ENCODE data around the gene ELAVL1. TPM values are rescaled to one million over a fixed set of nuclear protein-coding genes. Genes with fewer than 3 reads are reported as not detected.
A peak's percentile ranks its signal among the peaks of the same experiment; 100 is the strongest.

The ELAVL1 gene
- total and polyA plus RNA-seq, 9 of the 15 experiments (the other 6 are each of a cell fraction or from before 2014, with no cell fraction given) = 4.3 to 172 (median 69.2) TPM

DNA sequence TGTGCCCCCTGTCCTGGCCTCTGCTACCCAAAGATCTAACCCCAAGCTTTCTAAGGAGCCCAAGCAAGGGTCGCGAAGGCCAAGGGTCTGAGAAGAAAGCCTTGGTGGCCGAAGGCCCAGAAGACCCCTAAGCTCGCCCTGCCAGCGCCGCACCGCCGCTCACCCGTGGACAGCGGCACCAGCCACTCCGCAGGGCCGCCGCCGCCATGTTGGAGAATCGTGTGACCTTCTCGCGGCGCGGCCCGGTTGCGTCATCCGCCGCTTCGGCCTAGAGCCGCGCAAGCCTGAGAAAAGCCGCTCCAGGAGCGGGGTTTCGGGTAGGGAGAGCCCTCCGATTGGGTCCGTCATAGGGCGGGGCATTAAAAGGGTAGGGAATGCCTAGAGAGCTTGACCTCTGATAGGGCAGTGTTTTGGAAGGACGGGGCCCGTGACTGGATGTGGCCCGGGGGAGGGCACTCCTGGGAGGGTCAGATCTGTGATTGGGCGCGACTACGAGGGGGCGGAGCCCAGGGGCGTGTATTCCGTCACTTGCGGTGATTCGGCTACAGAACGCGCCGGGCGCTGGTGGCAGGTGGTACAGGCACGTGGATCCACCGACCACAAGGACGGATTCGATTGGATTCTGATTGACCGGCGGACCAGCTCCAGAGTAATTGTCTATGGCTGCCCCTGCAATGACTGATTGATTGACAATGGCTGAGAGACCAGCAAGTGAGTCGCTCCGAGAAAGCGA, 61.8 kb downstream of the ELAVL1 start, which contains the start of gene TIMM44 (continued):
- TF ChIP-seq SAP30 (IDR thresholded peaks at IDR 0.05; ENCODE audit: borderline replicate concordance, insufficient read depth, low read depth, low read length, poor library complexity, severe bottlenecking) (peak; percentile 97), MCM5 (IDR thresholded peaks at IDR 0.05; ENCODE audit: low read depth) (no peak), MAFF (IDR thresholded peaks at IDR 0.05; ENCODE audit: low read length) (no peak), NUFIP1 (IDR thresholded peaks at IDR 0.05; ENCODE audit: partially characterized antibody) (no peak), SMAD4 (CRISPR knock-in tag; conservative IDR thresholded peaks at IDR 0.05) (no peak; the same call in 1 of the 2 replicates), POLR3A (IDR thresholded peaks at IDR 0.05; ENCODE audit: borderline replicate concordance, extremely low read depth, insufficient read depth, insufficient read length) (no peak), RAD51 (IDR thresholded peaks at IDR 0.05; ENCODE audit: borderline replicate concordance, low read depth) (peak; percentile 69), ZNF778 (CRISPR knock-in tag; IDR thresholded peaks at IDR 0.05) (no peak), KAT7 (CRISPR knock-in tag; IDR thresholded peaks at IDR 0.05; ENCODE audit: borderline replicate concordance) (peak; percentile 44; the same call in 1 of the 2 replicates), GATA2 (CRISPR knock-in tag; IDR thresholded peaks at IDR 0.05) (no peak), PTRF (tag; IDR thresholded peaks at IDR 0.05) (no peak), ZZZ3 (IDR thresholded peaks at IDR 0.05) (no peak), STAG1 (CRISPR knock-in tag; IDR thresholded peaks at IDR 0.05; ENCODE audit: borderline replicate concordance) (no peak), ZNF707 (CRISPR knock-in tag; conservative IDR thresholded peaks at IDR 0.05) (no peak), HNRNPH1 (optimal IDR thresholded peaks at IDR 0.05; ENCODE audit: low read depth, low read length) (no peak), POLR2AphosphoS5 (IDR thresholded peaks at IDR 0.05; ENCODE audit: control insufficient read depth, insufficient read depth, low read depth, low read length) (peak; percentile 71), SMARCA4 (IDR thresholded peaks at IDR 0.05) (no peak), DIDO1 (tag; IDR thresholded peaks at IDR 0.05; ENCODE audit: low read depth) (0 out of 2 replicates have a peak, but pooled peaks have one; percentile 58), SMARCB1 (IDR thresholded peaks at IDR 0.05; ENCODE audit: insufficient read length, low read depth) (no peak), KLF6 (CRISPR knock-in tag; IDR thresholded peaks at IDR 0.05; ENCODE audit: borderline replicate concordance) (no peak), RBM15 (IDR thresholded peaks at IDR 0.05; ENCODE audit: insufficient read depth, low read length) (no peak), ERF (CRISPR knock-in tag; IDR thresholded peaks at IDR 0.05) (peak; percentile 33; the same call in 1 of the 2 replicates), CAMTA2 (CRISPR knock-in tag; conservative IDR thresholded peaks at IDR 0.05) (no peak), ZNF24 (IDR thresholded peaks at IDR 0.05) (no peak), SOX6 (IDR thresholded peaks at IDR 0.05) (no peak), TEAD2 (tag; IDR thresholded peaks at IDR 0.05) (no peak), ZNF124 (CRISPR knock-in tag; IDR thresholded peaks at IDR 0.05) (no peak), ZNF431 (CRISPR knock-in tag; IDR thresholded peaks at IDR 0.05) (peak; percentile 53)
- TF ChIP-seq, protein P1, sequence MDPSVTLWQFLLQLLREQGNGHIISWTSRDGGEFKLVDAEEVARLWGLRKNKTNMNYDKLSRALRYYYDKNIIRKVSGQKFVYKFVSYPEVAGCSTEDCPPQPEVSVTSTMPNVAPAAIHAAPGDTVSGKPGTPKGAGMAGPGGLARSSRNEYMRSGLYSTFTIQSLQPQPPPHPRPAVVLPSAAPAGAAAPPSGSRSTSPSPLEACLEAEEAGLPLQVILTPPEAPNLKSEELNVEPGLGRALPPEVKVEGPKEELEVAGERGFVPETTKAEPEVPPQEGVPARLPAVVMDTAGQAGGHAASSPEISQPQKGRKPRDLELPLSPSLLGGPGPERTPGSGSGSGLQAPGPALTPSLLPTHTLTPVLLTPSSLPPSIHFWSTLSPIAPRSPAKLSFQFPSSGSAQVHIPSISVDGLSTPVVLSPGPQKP (CRISPR knock-in tag; IDR thresholded peaks at IDR 0.05) = no peak
- TF ChIP-seq, protein P2, sequence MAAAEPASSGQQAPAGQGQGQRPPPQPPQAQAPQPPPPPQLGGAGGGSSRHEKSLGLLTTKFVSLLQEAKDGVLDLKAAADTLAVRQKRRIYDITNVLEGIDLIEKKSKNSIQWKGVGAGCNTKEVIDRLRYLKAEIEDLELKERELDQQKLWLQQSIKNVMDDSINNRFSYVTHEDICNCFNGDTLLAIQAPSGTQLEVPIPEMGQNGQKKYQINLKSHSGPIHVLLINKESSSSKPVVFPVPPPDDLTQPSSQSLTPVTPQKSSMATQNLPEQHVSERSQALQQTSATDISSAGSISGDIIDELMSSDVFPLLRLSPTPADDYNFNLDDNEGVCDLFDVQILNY (CRISPR knock-in tag; IDR thresholded peaks at IDR 0.05) = peak; percentile 85; the same call in 1 of the 2 replicates
